Activated naive CD4-positive, alpha-beta T cell treated with anti-CD3 and anti-CD28 coated beads for 36 hours (primary cell): ENCODE data around the gene C3orf38. TPM values are rescaled to one million over a fixed set of nuclear protein-coding genes. Genes with fewer than 3 reads are reported as not detected.
"Not testable (repeated sequence)": the region's sequence is repeated elsewhere in the genome, so short reads cannot be mapped to it uniquely, and the experiment has no call there.

Experiments used
- CTCF ChIA-PET: fragments of 350-600 bp; sonication (Branson Sonifier 250); formaldehyde crosslinking; loops from one replicate; lab custom pipeline; 2021; ENCODE audit warnings: antibody characterized with exemption; lab: Charles Lee
- DNase-seq: peaks from one replicate; pipeline ENCODE4 v3.0.0-alpha.2; 2020
- H3K27ac Mint-ChIP-seq: one replicate; pipeline ENCODE4 v1.8.0; 2021; ENCODE audit warnings: mild to moderate bottlenecking, mixed read lengths
- H3K27me3 Mint-ChIP-seq: one replicate; pipeline ENCODE4 v1.8.0; 2021; ENCODE audit warnings: low read depth, mixed read lengths
- H3K36me3 Mint-ChIP-seq: one replicate; pipeline ENCODE4 v1.8.0; 2021; ENCODE audit warnings: low read depth, mixed read lengths
- H3K4me1 Mint-ChIP-seq: one replicate; pipeline ENCODE4 v1.8.0; 2021; ENCODE audit warnings: low read depth, mixed read lengths
- H3K4me3 Mint-ChIP-seq: one replicate; pipeline ENCODE4 v1.8.0; 2021; ENCODE audit warnings: mild to moderate bottlenecking, moderate library complexity, mixed read lengths
- H3K9me3 Mint-ChIP-seq: one replicate; pipeline ENCODE4 v1.8.0; 2021; ENCODE audit warnings: mixed read lengths
- intact Hi-C: fragments of 100-400 bp; cut with micrococcal nuclease; formaldehyde crosslinking; loops from one replicate; pipeline ENCODE4 v1.15.1; 2023
- total RNA-seq, 2 experiments: library from RNA; stranded (reverse); gene quantifications; one replicate each; pipeline ENCODE4 v1.2.3, GENCODE V29; 2021

C3orf38 gene
- 10 to 100 TPM; 16.0 to 16.7 TPM for total RNA-seq

DNA sequence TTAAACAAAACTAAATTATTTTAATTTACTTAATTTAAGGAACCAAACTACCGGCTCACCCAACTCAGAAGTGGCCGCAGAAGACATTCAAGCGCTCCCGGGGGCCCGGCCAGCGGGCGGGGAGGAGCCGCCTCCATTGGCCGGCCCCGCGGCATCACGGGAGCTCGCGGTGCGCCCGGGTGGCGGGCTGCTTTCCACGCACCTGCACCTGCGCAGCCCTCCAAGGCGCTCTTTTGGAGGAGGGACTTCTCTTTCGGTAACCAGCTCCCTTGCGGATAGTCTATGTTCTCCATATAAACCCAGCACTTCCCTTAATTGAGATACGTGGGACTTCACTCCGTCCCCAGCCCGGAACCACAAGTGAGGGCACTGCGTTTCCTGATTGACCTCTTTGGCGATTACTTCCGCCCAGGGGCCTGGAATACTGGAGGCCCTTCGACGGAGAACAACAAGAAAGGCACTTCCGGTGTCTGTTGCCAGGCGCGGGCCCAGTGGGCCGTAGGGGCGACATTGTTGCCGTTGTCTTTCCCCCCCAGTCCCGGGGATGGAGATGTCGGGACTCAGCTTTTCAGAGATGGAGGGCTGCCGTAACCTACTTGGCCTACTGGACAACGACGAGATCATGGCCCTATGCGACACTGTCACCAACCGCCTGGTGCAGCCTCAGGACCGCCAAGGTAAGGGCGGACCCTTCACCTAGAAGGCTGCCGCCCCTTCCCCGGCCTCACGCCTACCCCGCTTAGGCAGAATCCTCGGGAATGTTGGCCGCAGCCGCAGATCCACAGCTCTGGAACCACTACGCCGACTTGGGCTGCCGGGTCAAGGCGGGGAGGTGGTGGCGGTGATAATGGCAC, at the start of gene C3orf38:
Gene C3orf38 (plus strand): TSS at position 451 of the 854 bp plus-strand sequence. CDS start 94 bp downstream, at position 545.
- peaks cover 29% of the 10 kb centered on the region for H3K4me1 Mint-ChIP-seq
- H3K27me3 Mint-ChIP-seq: peaks cover 2% of the 10 kb centered on the region
- intact Hi-C loops: loop anchor here (1.0 to 2.0 kb wide), 6 partner anchors 34 to 922 kb away; partner anchors contain the start of genes CGGBP1, CHMP2B and ZNF654
- H3K4me3 Mint-ChIP-seq: peak within 1 kb of the TSS; percentile 88
- DNase-seq: peak; percentile 82
- CTCF ChIA-PET: interaction anchor here (1.2 to 2.1 kb wide), 3 partner anchors 55 to 798 kb away, joined by 3 to 5 read pairs (median 3); no protein-coding TSS in a partner anchor
- peaks cover 7% of the 10 kb centered on the region for H3K36me3 Mint-ChIP-seq
- no peaks in the 10 kb centered on the region for H3K9me3 Mint-ChIP-seq
- peak within 1 kb of the TSS; percentile 98 for H3K27ac Mint-ChIP-seq

DNA sequence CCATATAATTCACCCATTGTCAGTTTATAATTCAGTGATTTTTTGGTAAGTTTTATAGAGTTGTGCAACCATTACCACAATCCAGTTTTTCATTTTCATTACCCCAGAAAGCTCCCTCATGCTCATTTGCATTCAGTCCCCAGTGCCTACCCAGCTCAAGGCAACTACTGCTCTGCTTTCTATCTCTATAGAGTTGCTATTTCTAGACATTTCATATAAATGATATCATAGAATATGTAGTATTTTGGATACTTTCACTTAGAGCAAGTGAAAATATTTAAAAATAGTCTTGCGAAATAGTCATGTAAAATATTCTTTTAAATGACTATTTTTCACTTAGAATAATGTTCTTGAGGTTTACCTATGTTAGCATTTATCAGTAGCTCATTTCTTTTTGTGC, 48.6 kb upstream of the C3orf38 start:
- CTCF ChIA-PET: interaction anchor here (1.2 kb wide), 1 partner anchor 11 kb away, joined by 3 read pairs; no protein-coding TSS in a partner anchor
- intact Hi-C loops: no loop called here
- H3K4me3 Mint-ChIP-seq: no peak overlapping the region
- DNase-seq: no peak
- H3K9me3 Mint-ChIP-seq: peaks cover 18% of the 10 kb centered on the region
- peaks cover 17% of the 10 kb centered on the region for H3K4me1 Mint-ChIP-seq
- H3K27me3 Mint-ChIP-seq: no peaks in the 10 kb centered on the region
- H3K27ac Mint-ChIP-seq: no peak overlapping the region
- peaks cover 48% of the 10 kb centered on the region for H3K36me3 Mint-ChIP-seq

DNA sequence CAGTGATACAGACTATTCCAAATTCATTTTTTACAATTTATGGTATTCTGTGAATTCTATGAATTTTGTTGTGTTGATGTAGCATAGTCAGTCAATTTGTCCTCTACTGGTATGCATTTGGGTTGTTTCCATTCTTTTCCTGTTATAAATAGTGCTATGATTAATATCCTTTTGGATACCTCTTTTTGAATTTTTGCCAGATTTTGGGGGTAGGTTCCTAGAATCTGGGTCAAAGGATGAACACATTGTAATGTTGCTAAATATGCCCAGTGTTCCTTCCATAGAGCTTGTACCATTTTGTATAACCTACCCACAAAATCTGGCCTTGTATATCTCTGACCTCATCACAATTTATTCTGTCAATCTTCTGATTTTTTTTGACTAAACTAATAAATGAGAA, 44.4 kb upstream of the C3orf38 start:
- Mint-ChIP-seq H3K4me3 (no peak overlapping the region), H3K9me3 (peaks cover 8% of the 10 kb centered on the region), H3K27me3 (no peaks in the 10 kb centered on the region), H3K36me3 (peaks cover 19% of the 10 kb centered on the region), H3K27ac (no peak overlapping the region), H3K4me1 (peaks cover 24% of the 10 kb centered on the region)
- intact Hi-C loops: no loop called here
- DNase-seq: no peak
- CTCF ChIA-PET: no interaction called here

DNA sequence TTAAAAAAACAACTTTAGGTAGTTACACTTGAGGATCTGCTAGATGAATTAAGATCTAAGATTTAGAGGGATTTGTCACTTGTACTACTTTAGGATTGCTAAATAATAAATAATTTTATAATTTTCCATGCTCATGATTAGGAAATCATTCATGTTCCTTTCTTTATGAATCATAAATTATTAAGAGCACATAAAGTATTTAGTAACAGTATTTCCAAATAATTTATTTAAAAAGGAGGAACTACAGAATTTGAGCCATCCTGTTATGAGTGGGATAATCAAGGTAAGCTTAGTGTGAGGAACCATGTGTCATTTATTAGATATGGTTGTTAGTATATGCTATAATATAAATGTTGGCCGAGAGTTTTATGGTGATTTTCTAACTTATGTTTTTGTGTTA, 37.5 kb upstream of the C3orf38 start:
- Mint-ChIP-seq H3K4me1 (peaks cover 29% of the 10 kb centered on the region), H3K27me3 (no peaks in the 10 kb centered on the region), H3K9me3 (no peaks in the 10 kb centered on the region), H3K27ac (no peak overlapping the region), H3K36me3 (peaks cover 11% of the 10 kb centered on the region), H3K4me3 (no peak overlapping the region)
- CTCF ChIA-PET: interaction anchor here (0.7 to 1.8 kb wide), 5 partner anchors 28 to 341 kb away, joined by 3 to 8 read pairs (median 5); no protein-coding TSS in a partner anchor
- intact Hi-C loops: loop anchor here (2.0 to 10.0 kb wide), 3 partner anchors 320 to 761 kb away; partner anchors contain the start of gene HTR1F
- no peak for DNase-seq

DNA sequence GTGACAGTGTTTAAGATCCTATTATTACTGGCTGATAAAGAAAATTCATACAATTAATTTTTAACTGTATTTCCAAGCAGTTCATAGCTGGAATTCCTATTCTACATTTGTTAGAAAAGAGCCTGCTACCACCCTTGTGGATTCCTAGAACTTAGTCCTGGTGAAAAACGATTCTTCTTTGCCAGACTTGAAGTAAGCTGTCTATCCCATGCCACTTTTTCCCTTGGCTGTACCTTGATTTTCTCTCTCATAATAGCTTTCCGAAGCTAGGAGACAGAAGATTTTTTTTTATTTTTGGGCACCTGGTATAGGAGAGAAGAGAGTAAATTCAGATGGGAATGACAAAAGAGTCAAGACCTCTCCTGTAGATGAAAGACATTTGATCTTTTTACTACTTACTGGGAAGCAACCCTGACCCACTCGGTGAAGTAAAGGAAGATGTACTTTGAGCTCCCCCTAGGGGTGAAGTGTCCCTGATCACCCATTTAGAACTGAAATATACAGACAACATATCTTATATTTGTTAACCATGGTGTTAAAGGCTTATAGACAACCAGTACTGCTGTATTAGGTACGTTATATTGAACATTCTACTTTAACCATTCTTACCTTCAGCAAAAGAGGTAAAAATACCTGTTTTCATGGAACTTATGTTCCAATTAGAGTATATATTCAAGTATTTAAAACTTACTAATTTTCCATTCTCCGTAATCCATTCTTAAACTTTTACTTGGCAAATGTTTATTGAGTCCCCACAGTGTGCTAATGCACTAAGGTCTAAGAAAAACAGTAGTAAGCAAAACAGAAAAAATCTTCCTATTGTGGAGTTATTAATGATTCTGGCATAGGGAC, 36.2 kb upstream of the C3orf38 start:
- DNase-seq: peak; percentile 71
- CTCF ChIA-PET: interaction anchor here (0.6 to 2.6 kb wide), 21 partner anchors 10 to 342 kb away, joined by 3 to 14 read pairs (median 4); partner anchors contain the start of gene CGGBP1
- H3K27ac Mint-ChIP-seq: no peak overlapping the region
- peaks cover 18% of the 10 kb centered on the region for H3K36me3 Mint-ChIP-seq
- peaks cover 20% of the 10 kb centered on the region for H3K4me1 Mint-ChIP-seq
- H3K27me3 Mint-ChIP-seq: no peaks in the 10 kb centered on the region
- H3K9me3 Mint-ChIP-seq: no peaks in the 10 kb centered on the region
- H3K4me3 Mint-ChIP-seq: no peak overlapping the region
- intact Hi-C loops: loop anchor here (1.0 to 10.0 kb wide), 9 partner anchors 54 to 763 kb away; partner anchors contain the start of genes CGGBP1, HTR1F and ZNF654

DNA sequence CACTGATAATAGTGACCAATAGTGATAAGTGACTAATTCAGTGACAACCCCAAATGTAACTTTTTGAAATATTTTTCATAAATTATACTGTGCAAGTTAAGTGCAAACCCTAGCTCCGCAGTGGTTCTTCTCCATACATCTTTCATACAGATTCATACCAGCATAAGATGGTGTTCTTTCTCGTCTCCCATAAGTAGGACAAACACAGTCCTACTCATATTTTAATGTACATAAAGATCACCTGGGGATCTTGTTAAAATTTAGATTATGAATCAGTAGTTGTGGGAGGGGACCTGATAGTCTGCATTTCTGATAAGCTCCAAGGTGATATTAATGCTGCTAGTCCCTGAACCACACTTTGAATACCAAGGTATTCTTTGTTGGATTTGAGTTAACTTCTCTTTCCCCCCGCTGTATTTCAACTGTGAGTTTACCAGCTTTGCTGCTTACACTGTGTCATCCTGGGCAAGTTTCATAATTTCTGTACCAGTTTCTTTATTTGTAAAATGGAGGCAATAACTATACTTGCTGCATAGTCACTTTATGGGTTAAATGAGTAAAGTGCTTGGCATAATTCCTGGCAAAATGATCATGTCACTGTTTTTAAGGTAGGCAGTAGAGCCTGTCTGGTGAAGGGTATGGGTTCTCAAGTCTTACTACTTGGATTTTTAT, 34.7 kb upstream of the C3orf38 start:
- no peak for DNase-seq
- no peak overlapping the region for H3K4me3 Mint-ChIP-seq
- H3K9me3 Mint-ChIP-seq: no peaks in the 10 kb centered on the region
- H3K36me3 Mint-ChIP-seq: peaks cover 20% of the 10 kb centered on the region
- CTCF ChIA-PET: interaction anchor here (0.8 to 2.6 kb wide), 6 partner anchors 9 to 110 kb away, joined by 3 to 14 read pairs (median 6); no protein-coding TSS in a partner anchor
- H3K27me3 Mint-ChIP-seq: no peaks in the 10 kb centered on the region
- peaks cover 16% of the 10 kb centered on the region for H3K4me1 Mint-ChIP-seq
- intact Hi-C loops: loop anchor here (1.0 to 10.0 kb wide), 4 partner anchors 34 to 802 kb away; partner anchors contain the start of genes C3orf38 and HTR1F
- no peak overlapping the region for H3K27ac Mint-ChIP-seq

DNA sequence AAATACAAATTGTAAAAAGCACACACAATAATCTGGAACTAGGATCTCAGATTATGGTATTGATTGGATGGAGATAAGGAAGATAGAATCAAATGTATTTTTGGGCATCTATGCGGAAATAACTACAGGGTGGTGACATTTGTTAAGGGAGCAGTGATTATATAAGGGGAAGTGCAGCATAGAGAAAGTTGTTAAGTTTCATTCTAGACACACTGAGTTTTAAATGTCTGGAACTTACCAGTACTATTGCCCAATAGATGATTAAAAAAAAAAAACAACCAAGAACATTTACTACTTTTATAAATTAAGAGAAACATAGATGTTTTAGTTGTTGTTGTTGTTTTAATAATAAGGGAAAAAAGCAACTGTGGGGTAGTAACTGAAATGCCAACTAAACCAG, 32.1 kb upstream of the C3orf38 start:
- no peak for DNase-seq
- intact Hi-C loops: loop anchor here (10.0 kb wide), 1 partner anchor 613 kb away; no protein-coding TSS in a partner anchor
- Mint-ChIP-seq H3K27ac (no peak overlapping the region), H3K4me1 (peaks cover 23% of the 10 kb centered on the region), H3K27me3 (no peaks in the 10 kb centered on the region), H3K4me3 (no peak overlapping the region), H3K36me3 (peaks cover 26% of the 10 kb centered on the region), H3K9me3 (no peaks in the 10 kb centered on the region)
- CTCF ChIA-PET: no interaction called here

DNA sequence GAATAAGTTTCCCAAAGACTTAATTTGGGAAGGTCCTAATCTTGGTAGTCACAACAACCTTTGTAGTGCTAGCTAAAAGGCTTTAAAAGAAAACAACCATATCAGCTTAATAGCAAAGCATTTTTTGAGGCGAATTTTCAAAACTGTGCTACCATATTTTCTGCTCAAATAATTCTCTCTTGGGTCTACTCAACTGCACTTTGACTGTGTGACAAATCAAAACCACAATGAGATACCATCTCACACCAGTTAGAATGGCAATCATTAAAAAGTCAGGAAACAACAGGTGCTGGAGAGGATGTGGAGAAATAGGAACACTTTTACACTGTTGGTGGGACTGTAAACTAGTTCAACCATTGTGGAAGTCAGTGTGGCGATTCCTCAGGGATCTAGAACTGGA, 31.2 kb upstream of the C3orf38 start:
- peaks cover 24% of the 10 kb centered on the region for H3K4me1 Mint-ChIP-seq
- DNase-seq, H3K27me3 Mint-ChIP-seq, H3K27ac Mint-ChIP-seq, H3K9me3 Mint-ChIP-seq, CTCF ChIA-PET, H3K4me3 Mint-ChIP-seq: not testable (repeated sequence)
- H3K36me3 Mint-ChIP-seq: peaks cover 26% of the 10 kb centered on the region
- intact Hi-C loops: loop anchor here (10.0 kb wide), 1 partner anchor 614 kb away; no protein-coding TSS in a partner anchor

DNA sequence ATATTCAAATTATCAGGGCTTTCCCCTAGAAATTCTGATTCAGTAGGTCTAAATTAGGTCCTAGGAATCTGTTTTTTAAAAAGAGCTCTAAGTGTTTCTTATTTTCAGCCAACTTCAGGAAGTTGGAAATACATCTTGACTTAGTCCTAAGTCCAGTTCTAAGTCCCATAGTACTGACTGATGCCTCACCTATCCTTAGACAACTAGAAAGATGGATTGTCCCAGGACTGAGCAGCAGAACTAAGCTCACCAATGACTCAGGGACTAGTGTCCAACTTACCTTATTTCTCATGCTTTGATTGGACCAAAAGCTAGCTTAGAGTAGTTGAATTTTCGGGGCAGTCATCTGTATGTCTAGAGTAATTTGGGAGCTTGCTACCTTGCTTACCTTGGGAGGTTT, 26.2 kb upstream of the C3orf38 start:
- Mint-ChIP-seq H3K9me3 (no peaks in the 10 kb centered on the region), H3K27me3 (no peaks in the 10 kb centered on the region), H3K27ac (no peak overlapping the region), H3K4me3 (no peak overlapping the region), H3K4me1 (peaks cover 12% of the 10 kb centered on the region), H3K36me3 (peaks cover 12% of the 10 kb centered on the region)
- DNase-seq: no peak
- intact Hi-C loops: no loop called here
- CTCF ChIA-PET: interaction anchor here (0.9 to 2.2 kb wide), 3 partner anchors 10 to 119 kb away, joined by 3 to 14 read pairs (median 3); no protein-coding TSS in a partner anchor

DNA sequence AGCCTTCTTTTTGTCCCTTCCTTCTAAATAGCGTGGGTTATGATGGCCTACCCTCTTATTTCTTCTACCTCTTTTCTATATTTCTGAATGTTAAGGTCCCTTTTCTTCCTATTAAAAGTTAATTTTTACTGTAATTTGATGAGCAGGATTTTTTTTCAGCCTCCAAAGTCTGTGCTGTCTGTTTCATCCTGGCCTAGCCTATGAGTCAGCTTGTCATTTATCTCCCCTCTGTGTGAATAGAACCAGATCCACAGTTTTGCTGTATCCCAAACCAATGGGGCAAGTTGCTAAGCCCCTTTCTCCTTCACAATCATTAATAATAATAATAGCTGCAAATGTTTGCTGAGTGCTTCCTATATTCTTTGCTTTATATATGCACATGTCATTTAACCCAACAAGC, 18.1 kb upstream of the C3orf38 start:
- CTCF ChIA-PET: interaction anchor here (2.6 kb wide), 1 partner anchor 18 kb away, joined by 8 read pairs; no protein-coding TSS in a partner anchor
- no peaks in the 10 kb centered on the region for H3K27me3 Mint-ChIP-seq
- H3K36me3 Mint-ChIP-seq: peaks cover 12% of the 10 kb centered on the region
- no peak overlapping the region for H3K27ac Mint-ChIP-seq
- no peak for DNase-seq
- H3K4me1 Mint-ChIP-seq: peaks cover 14% of the 10 kb centered on the region
- H3K4me3 Mint-ChIP-seq: no peak overlapping the region
- intact Hi-C loops: no loop called here
- no peaks in the 10 kb centered on the region for H3K9me3 Mint-ChIP-seq

DNA sequence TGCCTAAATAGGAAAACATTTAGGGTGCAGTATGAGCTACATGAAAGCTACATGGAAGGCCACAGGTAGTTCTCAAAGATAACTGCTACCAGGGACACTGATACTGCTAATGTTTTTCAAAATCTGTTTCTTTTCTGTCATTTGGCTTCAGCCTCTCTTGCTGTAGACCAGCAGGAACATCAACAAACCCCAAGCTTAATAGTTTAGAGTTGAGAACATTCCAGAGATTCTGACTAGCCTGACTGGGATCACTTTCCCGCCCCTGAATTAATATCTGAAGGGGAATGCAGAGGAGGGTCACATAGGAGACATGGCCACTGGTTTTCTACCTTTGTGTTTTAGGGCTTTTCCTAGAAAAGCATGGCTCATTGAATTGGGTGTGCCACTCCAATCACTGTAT, 16.9 kb upstream of the C3orf38 start:
- intact Hi-C loops: no loop called here
- CTCF ChIA-PET: interaction anchor here (0.7 to 2.6 kb wide), 2 partner anchors 20 to 68 kb away, joined by 4 to 8 read pairs; no protein-coding TSS in a partner anchor
- H3K27me3 Mint-ChIP-seq: no peaks in the 10 kb centered on the region
- H3K36me3 Mint-ChIP-seq: peaks cover 12% of the 10 kb centered on the region
- peaks cover 11% of the 10 kb centered on the region for H3K4me1 Mint-ChIP-seq
- H3K4me3 Mint-ChIP-seq: no peak overlapping the region
- no peak overlapping the region for H3K27ac Mint-ChIP-seq
- H3K9me3 Mint-ChIP-seq: no peaks in the 10 kb centered on the region
- no peak for DNase-seq
